PC-3 (cell line): ENCODE results near the gene ALX3. TPM values are rescaled to one million over a fixed set of nuclear protein-coding genes. Genes with fewer than 3 reads are reported as not detected.
A peak's percentile ranks its signal among the peaks of the same experiment; 100 is the strongest.

ENCODE experiments used
- ATAC-seq: fragments of 200-7000 bp; cut with Tn5 transposase; 2 replicates; pipeline ENCODE4 v1.9.1; 2020; ENCODE audit warnings: mild to moderate bottlenecking, moderate library complexity
- BruUV-seq: library from RNA; stranded (reverse); fragments of 400-500 nt; replicated peaks from 2 replicates; lab custom pipeline; 2021; lab: Mats Ljungman, UMichigan
- CTCF ChIA-PET: fragments of 300-600 bp; sonication (Branson Sonifier 250); formaldehyde crosslinking; loops from one replicate; lab custom pipeline; 2022; ENCODE audit warnings: antibody characterized with exemption; lab: Charles Lee
- POLR2A ChIA-PET: fragments of 300-600 bp; sonication (Branson Sonifier 250); formaldehyde crosslinking; loops from one replicate; lab custom pipeline; 2022; ENCODE audit warnings: antibody characterized with exemption; ENCODE audit not compliant: unreplicated experiment; lab: Charles Lee
- DNase-seq: peaks from one replicate; pipeline ENCODE4 v3.0.0-alpha.2; 2015
- H2AFZ ChIP-seq: fragments of 300-600 bp; sonication (generic); 2 replicates; pipeline ENCODE4 v1.6.0; 2016; ENCODE audit warnings: antibody characterized with exemption, low read length
- H3F3A ChIP-seq: fragments of 300-600 bp; sonication (generic); one replicate; pipeline ENCODE4 v1.6.0; 2017; ENCODE audit warnings: antibody characterized with exemption, low read length, control low read depth, mild to moderate bottlenecking; ENCODE audit not compliant: unreplicated experiment
- H3K27ac ChIP-seq: fragments of 300-600 bp; sonication (generic); 2 replicates; pipeline ENCODE4 v1.5.1; 2016; ENCODE audit warnings: mild to moderate bottlenecking, low read length
- H3K27me3 ChIP-seq: fragments of 300-600 bp; sonication (generic); 2 replicates; pipeline ENCODE4 v1.6.1; 2016; ENCODE audit warnings: low read length, mixed read lengths
- H3K36me3 ChIP-seq: fragments of 300-600 bp; sonication (generic); 2 replicates; pipeline ENCODE4 v1.6.1; 2016; ENCODE audit warnings: low read depth, mixed run types, low read length, mixed read lengths
- H3K4me1 ChIP-seq: fragments of 300-600 bp; sonication (generic); 2 replicates; pipeline ENCODE4 v1.5.1; 2016; ENCODE audit warnings: low read length; ENCODE audit not compliant: insufficient read depth
- H3K4me2 ChIP-seq: fragments of 300-600 bp; sonication (generic); 2 replicates; pipeline ENCODE4 v1.6.0; 2016; ENCODE audit warnings: low read length
- H3K4me3 ChIP-seq: fragments of 300-600 bp; sonication (generic); 2 replicates; pipeline ENCODE4 v1.5.1; 2016; ENCODE audit warnings: mild to moderate bottlenecking, low read length, mixed read lengths
- H3K79me2 ChIP-seq: fragments of 300-600 bp; sonication (generic); 2 replicates; pipeline ENCODE4 v1.6.1; 2017; ENCODE audit warnings: low read length, mixed read lengths
- H3K9ac ChIP-seq: fragments of 300-600 bp; sonication (generic); 2 replicates; pipeline ENCODE4 v1.6.0; 2016; ENCODE audit warnings: mild to moderate bottlenecking, low read length
- H3K9me2 ChIP-seq: fragments of 300-600 bp; sonication (generic); replicated peaks from 2 replicates; pipeline ENCODE4 v1.6.1; 2016; ENCODE audit warnings: mixed run types, low read length, mixed read lengths
- H3K9me3 ChIP-seq: fragments of 300-600 bp; sonication (generic); 2 replicates; pipeline ENCODE4 v1.6.1; 2016; ENCODE audit warnings: low read length, mixed read lengths
- H4K20me1 ChIP-seq: fragments of 300-600 bp; sonication (generic); 2 replicates; pipeline ENCODE4 v1.6.1; 2016; ENCODE audit warnings: low read length, mixed read lengths
- EZH2 ChIP-seq: fragments of 300-600 bp; sonication (generic); IDR thresholded peaks from one replicate; pipeline ENCODE4 v1.6.1; 2017; ENCODE audit warnings: antibody characterized with exemption, mild to moderate bottlenecking, low read length; ENCODE audit not compliant: unreplicated experiment
- EZH2phosphoT487 ChIP-seq: fragments of 300-600 bp; sonication (generic); IDR thresholded peaks from 2 replicates; pipeline ENCODE4 v1.6.1; 2018; ENCODE audit warnings: mild to moderate bottlenecking, antibody characterized with exemption, low read length, borderline replicate concordance
- intact Hi-C: fragments of 100-400 bp; cut with micrococcal nuclease; formaldehyde crosslinking; loops from 2 replicates; pipeline ENCODE4 v1.9.0; 2023
- total RNA-seq: library from RNA; depleted of rRNA; stranded (reverse); fragments of >200 nt; gene quantifications from 2 replicates; pipeline ENCODE4 v1.2.3, GENCODE V29; 2014
- TF ChIP-seq, protein P1 (sequence below): fragments of 300-600 bp; sonication (generic); conservative IDR thresholded peaks from 2 replicates; pipeline ENCODE4 v1.5.1; 2017; ENCODE audit warnings: antibody characterized with exemption, low read depth, mild to moderate bottlenecking, low read length

The ALX3 gene
- total RNA-seq, 1 experiment from 2014 or later, result not detected

DNA sequence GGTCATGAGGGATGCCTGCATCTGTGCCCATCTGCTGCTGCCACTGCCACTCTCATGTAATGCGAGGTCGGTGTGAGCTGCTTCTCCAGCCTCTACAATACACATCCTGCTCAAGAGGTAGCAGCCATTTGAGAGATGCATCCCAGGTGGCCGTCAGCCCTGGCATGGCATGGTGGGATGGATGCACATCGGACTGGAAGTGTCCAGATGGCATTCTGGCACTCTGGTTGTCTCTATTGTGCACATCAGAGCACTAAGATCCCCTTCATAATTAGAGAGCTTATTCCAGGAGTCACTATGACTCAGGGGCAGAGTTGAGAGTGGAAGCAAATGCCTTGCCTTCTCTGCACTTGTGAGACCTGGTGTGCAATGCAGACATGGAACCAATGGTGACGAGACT lies 32.2 kb downstream of the ALX3 start:
- Histone ChIP-seq H3K27me3 (no peaks in the 10 kb centered on the region), H4K20me1 (0 out of 2 replicates have a peak, but pooled peaks cover 5% of the 10 kb centered on the region), H3K9me3 (no peaks in the 10 kb centered on the region), H3K4me1 (peaks cover 12% of the 10 kb centered on the region; the same call in 1 of the 2 replicates), H3K36me3 (peaks cover 50% of the 10 kb centered on the region), H3K4me2 (no peak overlapping the region), H3K79me2 (peaks cover 32% of the 10 kb centered on the region), H2AFZ (no peak overlapping the region), H3K9me2 (no peaks in the 10 kb centered on the region), H3F3A (no peaks in the 10 kb centered on the region), H3K4me3 (no peak overlapping the region), H3K9ac (no peak overlapping the region), H3K27ac (no peak overlapping the region)
- no peak for DNase-seq
- no peak for TF ChIP-seq EZH2
- TF ChIP-seq, protein P1, sequence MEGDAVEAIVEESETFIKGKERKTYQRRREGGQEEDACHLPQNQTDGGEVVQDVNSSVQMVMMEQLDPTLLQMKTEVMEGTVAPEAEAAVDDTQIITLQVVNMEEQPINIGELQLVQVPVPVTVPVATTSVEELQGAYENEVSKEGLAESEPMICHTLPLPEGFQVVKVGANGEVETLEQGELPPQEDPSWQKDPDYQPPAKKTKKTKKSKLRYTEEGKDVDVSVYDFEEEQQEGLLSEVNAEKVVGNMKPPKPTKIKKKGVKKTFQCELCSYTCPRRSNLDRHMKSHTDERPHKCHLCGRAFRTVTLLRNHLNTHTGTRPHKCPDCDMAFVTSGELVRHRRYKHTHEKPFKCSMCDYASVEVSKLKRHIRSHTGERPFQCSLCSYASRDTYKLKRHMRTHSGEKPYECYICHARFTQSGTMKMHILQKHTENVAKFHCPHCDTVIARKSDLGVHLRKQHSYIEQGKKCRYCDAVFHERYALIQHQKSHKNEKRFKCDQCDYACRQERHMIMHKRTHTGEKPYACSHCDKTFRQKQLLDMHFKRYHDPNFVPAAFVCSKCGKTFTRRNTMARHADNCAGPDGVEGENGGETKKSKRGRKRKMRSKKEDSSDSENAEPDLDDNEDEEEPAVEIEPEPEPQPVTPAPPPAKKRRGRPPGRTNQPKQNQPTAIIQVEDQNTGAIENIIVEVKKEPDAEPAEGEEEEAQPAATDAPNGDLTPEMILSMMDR, result no peak
- TF ChIP-seq EZH2phosphoT487, result no peak
- ChIA-PET CTCF (no interaction called here), POLR2A (no interaction called here)
- ATAC-seq, result no peak
- intact Hi-C loops, result no loop called here
- BruUV-seq, result no TSS peak

DNA sequence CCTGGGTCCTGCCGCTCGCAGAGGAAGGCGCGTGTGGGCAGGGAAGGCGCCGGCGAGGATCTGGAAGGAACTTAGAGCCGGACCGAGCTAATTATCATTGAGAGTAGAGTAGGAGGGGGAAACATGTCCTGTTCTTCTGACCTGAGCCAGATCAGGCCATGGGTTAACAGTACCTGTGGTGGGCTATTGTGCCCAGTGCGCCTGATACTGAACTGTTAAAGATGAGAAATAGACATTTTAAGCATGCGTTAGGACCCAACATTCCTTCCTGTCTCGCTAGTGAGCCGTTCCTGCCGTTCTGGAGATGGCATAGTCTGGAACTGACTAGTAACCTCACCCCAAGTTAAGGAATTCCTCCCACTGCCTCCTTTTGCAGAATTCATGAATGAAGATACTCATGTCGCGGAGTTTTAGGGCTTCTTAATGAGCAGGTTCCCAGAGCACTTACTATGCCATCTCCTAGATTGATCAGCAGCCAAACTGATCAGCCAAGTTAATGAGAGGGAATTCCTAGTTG lies 35.2 kb downstream of the ALX3 start:
- no peak overlapping the region for H3K27ac ChIP-seq
- H3K9me3 ChIP-seq, result no peaks in the 10 kb centered on the region
- H3K9ac ChIP-seq, result peak overlapping the region; percentile 96
- H3K4me1 ChIP-seq, result peaks cover 21% of the 10 kb centered on the region
- peaks cover 27% of the 10 kb centered on the region; the same call in 1 of the 2 replicates for H3K36me3 ChIP-seq
- TF ChIP-seq EZH2phosphoT487, result no peak
- TF ChIP-seq EZH2, result no peak
- TF ChIP-seq, protein P1, result no peak
- peak overlapping the region; percentile 89 for H3K4me2 ChIP-seq
- no peaks in the 10 kb centered on the region for H3K9me2 ChIP-seq
- intact Hi-C loops, result no loop called here
- peak; percentile 25 for DNase-seq
- H3K79me2 ChIP-seq, result peaks cover 32% of the 10 kb centered on the region
- 0 out of 2 replicates have a peak, but pooled peaks cover 5% of the 10 kb centered on the region for H4K20me1 ChIP-seq
- no TSS peak for BruUV-seq
- ChIA-PET POLR2A (no interaction called here), CTCF (interaction anchor here (0.6 kb wide), 1 partner anchor 1379 kb away, joined by 3 read pairs; no protein-coding TSS in a partner anchor)
- H2AFZ ChIP-seq, result peak overlapping the region; percentile 88
- H3K4me3 ChIP-seq, result peak overlapping the region; percentile 92
- H3K27me3 ChIP-seq, result no peaks in the 10 kb centered on the region
- H3F3A ChIP-seq, result no peaks in the 10 kb centered on the region
- peak; percentile 39 for ATAC-seq
